ENCODE data around the gene DHX16. TPM values are rescaled to one million over a fixed set of nuclear protein-coding genes. Genes with fewer than 3 reads are reported as not detected.
"Not testable (repeated sequence)": the region's sequence is repeated elsewhere in the genome, so short reads cannot be mapped to it uniquely, and the experiment has no call there.

Gene DHX16
- total RNA-seq, 4 donors from 2014 or later, result 25.0 to 37.0 (median 32.9) TPM

DNA sequence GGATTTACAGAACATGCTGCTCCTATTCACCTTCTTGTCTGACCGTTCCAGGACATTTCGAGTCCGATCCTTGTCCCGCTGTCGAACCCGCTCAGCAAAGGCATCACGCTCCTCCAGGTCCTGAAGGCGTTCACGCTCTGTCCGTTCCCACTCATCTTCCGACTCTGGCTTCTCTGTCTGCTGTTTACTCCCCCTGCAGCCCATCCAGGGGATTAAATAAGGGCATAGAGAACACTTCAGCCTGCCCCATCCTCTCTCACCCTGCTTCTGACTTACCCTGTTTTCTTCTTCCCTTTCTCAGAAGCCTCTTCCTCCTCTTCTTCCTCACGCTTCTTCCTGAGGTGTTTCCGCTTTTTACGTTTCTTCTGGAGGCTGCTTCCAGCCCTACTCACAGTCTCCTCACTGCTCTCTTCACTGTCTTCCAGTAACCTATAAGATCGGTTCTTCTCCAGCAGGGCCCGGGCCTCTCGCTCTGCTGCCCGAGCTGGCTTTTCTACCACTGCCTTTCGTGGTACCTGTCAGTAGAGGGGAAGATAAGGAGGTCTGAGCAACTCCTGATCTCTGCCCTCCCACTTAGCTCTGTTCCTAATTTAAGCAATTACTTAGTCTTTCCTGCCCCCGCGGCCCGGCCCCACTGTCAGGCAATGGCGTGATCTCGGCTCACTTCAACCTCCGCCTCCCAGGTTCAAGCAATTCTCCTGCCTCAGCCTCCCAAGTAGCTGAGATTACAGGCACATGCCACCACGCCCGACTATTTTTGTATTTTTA lies 1.9 kb downstream of the DHX16 start:
- 86 to 88% methylated on average over 27 of the region's 27 CpGs for whole genome bisulfite sequencing, 2 donors
- DNase-seq (ENCODE audit: low spot score in 2 of 2), result no peak
- intact Hi-C loops (cut with DNase I; ENCODE audit: low total_unique reads), result no loop called here
- no peak for TF ChIP-seq POLR2A (IDR thresholded peaks at IDR 0.05)
- TF ChIP-seq, protein P1, sequence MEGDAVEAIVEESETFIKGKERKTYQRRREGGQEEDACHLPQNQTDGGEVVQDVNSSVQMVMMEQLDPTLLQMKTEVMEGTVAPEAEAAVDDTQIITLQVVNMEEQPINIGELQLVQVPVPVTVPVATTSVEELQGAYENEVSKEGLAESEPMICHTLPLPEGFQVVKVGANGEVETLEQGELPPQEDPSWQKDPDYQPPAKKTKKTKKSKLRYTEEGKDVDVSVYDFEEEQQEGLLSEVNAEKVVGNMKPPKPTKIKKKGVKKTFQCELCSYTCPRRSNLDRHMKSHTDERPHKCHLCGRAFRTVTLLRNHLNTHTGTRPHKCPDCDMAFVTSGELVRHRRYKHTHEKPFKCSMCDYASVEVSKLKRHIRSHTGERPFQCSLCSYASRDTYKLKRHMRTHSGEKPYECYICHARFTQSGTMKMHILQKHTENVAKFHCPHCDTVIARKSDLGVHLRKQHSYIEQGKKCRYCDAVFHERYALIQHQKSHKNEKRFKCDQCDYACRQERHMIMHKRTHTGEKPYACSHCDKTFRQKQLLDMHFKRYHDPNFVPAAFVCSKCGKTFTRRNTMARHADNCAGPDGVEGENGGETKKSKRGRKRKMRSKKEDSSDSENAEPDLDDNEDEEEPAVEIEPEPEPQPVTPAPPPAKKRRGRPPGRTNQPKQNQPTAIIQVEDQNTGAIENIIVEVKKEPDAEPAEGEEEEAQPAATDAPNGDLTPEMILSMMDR (IDR thresholded peaks at IDR 0.05), result no peak
- no peak overlapping the region for H3K4me3 ChIP-seq (ENCODE audit: low read depth, poor library complexity, severe bottlenecking)

DNA sequence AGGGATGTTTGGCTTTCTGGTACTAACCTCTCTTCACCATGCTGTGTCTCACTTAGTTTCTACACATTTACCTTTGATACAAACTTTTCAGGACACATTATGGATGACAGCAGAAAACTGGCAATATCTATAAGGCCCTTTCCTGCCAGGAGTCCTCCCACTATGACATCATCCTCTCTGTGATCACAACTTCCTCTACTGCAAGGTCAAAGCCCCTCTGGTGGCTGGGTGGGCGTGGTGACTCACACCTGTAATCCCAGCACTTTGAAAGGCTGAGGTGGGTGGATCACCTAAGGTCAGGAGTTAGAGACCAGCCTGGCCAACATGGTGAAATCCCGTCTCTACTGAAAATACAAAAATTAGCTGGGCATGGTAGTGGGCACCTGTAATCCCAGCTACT lies 6.5 kb downstream of the DHX16 start:
- DNase-seq (ENCODE audit: low spot score in 2 of 2); intact Hi-C loops (cut with DNase I; ENCODE audit: low total_unique reads); H3K4me3 ChIP-seq (ENCODE audit: low read depth, poor library complexity, severe bottlenecking): not testable (repeated sequence)
- 70 to 76% methylated on average over 2 of the region's 2 CpGs for WGBS, 2 donors

DNA sequence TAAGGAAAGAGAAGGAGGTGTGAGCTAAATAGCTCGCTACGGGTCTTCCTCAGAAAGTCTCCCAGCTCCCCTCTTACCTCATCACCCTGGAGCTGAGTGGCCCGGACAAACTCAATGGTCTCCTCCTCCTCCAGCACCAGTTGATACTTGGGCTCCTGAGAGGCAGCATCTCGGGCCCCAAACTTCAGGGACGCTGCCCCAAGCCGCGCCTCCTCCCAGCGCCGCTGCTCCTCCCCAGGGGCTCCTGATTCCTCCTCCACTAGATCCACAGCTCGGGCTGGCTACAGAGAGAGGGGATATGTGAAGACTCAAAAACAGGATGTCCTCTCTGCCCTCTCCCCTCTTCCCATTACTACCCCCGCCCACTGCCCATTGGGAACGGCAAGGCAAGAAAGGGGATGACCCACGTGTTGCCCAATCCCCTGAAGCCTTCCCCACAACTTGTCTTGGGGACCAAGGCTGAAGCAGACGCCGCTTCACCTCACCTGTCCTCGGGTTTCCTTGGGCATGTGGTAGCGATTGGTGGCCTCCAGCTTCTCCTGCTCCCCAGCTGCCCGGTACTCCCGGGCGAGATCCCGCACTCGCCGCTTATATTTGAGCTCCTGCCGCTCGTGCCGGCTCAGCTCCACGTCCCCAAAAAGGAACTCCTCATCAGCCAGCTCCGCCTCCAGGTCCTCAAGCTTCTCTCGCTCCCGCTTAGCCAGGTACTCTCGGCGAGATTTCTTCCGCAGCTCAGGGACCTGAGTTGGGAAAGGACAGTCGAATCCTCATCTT lies 7.6 kb downstream of the DHX16 start:
- DNase-seq (ENCODE audit: low spot score in 2 of 2), result no peak
- intact Hi-C loops (cut with DNase I; ENCODE audit: low total_unique reads), result no loop called here
- TF ChIP-seq POLR2A (IDR thresholded peaks at IDR 0.05), result no peak
- TF ChIP-seq, protein P1 (IDR thresholded peaks at IDR 0.05), result no peak
- no peak overlapping the region for H3K4me3 ChIP-seq (ENCODE audit: low read depth, poor library complexity, severe bottlenecking)
- WGBS, 2 donors, result 93 to 95% methylated on average over 34 of the region's 34 CpGs

DNA sequence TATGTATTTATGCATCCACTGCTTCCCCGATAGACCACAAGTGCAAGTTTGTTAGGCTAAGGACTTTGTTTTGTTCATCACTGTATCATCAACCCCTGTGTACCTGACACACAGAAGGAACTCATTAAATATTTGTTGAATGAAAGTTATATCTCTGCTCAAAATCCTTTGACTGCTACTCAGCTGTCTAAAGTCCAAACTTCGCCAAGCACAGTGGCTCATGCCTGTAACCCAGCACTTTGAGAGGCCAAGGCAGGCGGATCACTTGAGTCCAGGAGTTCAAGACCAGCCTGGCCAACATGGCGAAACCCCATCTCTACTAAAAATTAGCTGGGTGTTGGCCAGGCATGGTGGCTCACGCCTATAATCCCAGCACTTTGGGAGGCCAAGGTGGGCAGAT lies 14.9 kb downstream of the DHX16 start:
- H3K4me3 ChIP-seq (ENCODE audit: low read depth, poor library complexity, severe bottlenecking); DNase-seq (ENCODE audit: low spot score in 2 of 2); intact Hi-C loops (cut with DNase I; ENCODE audit: low total_unique reads): not testable (repeated sequence)
- WGBS, 2 donors, result 96 to 97% methylated on average over 5 of the region's 5 CpGs

DNA sequence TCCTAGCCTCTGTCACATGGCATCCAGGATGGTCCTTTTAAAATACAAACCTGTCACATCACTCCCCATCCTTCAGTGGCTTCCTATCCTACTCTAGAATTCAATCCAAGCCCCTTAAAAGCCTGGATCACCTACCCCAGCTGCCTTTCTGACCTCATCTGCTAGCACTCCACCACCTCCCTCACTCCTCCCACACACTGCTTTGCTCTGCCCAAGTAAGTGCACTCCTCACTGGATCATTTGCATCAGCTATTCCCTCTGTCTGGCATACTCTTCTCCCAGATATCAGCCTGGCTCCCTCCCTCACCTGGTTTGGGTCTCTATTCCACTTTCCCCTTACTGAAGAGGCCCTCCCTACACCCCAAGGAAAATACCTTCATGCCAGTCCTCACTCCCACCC lies 15.4 kb downstream of the DHX16 start:
- intact Hi-C loops (cut with DNase I; ENCODE audit: low total_unique reads), result no loop called here
- no peak for DNase-seq (ENCODE audit: low spot score in 2 of 2)
- TF ChIP-seq POLR2A (IDR thresholded peaks at IDR 0.05), result no peak
- TF ChIP-seq, protein P1 (IDR thresholded peaks at IDR 0.05), result no peak

DNA sequence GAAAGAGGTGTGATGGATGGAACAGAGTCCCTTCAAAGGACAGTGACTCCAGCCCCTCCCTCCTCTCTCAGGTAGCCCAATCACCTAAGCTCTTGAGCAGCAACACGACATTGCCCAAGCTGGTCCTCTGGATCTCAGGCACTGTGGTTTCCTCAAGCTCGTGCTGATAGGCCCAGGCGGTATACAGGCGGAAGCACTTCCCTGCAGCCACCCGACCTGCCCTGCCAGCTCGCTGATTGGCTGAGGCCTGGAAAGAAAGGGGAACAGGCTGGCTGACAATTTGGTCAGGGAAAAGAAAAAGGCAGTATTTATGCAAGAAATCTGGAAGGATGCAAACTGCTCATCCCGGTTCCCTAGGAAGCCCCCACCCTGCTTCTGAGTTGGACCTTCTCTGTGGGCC lies 16.3 kb downstream of the DHX16 start:
- H3K4me3 ChIP-seq (ENCODE audit: low read depth, poor library complexity, severe bottlenecking), result no peak overlapping the region
- 68 to 87% methylated on average over 7 of the region's 7 CpGs for WGBS, 2 donors

More for the DNA sequence above, 15.4 kb downstream of the DHX16 start:
- H3K4me3 ChIP-seq (ENCODE audit: low read depth, poor library complexity, severe bottlenecking), result no peak overlapping the region

More for the DNA sequence above, 16.3 kb downstream of the DHX16 start:
- DNase-seq (ENCODE audit: low spot score in 2 of 2), result no peak
- intact Hi-C loops (cut with DNase I; ENCODE audit: low total_unique reads), result no loop called here
- no peak for TF ChIP-seq POLR2A (IDR thresholded peaks at IDR 0.05)
- TF ChIP-seq, protein P1 (IDR thresholded peaks at IDR 0.05), result no peak

Measured in lower leg skin (tissue), 4 donors.